CD4-positive, alpha-beta T cell treated with Interleukin-4 for 4 hours (primary cell): ENCODE results near the gene DNMT1.
A peak's percentile ranks its signal among the peaks of the same experiment; 100 is the strongest.
"Not testable (repeated sequence)": the region's sequence is repeated elsewhere in the genome, so short reads cannot be mapped to it uniquely, and the experiment has no call there.

ENCODE experiments used
- DNase-seq: peaks from one replicate; pipeline ENCODE4 v3.0.0-alpha.2; 2020

The DNMT1 gene

GRCh38 chr19:10194500-10195198 lies at the start of gene DNMT1:
Gene DNMT1, minus strand, starts transcription at chr19:10194953. Its CDS starts 54 bp downstream, at chr19:10194899.
- peak; percentile 98 for DNase-seq

DNA sequence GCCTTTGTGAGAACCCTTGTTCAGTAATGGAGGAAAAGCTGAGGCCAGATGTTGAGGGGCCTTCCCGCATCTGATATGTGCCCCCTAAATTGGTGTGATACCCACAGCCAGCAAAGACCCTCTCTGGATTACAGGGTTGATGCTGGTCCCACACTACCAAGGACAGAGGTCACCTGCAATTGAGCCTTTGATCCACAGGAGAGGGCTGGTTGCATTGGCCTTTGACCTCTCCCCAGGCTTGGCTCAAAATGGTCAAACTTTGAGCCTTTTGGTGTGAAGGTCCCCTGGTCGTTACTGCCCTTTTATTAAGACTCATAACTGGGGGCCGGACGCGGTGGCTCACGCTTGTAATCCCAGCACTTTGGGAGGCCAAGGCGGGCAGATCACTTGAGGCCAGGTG lies 48.9 kb upstream of the DNMT1 start:
- DNase-seq, result no peak

DNA sequence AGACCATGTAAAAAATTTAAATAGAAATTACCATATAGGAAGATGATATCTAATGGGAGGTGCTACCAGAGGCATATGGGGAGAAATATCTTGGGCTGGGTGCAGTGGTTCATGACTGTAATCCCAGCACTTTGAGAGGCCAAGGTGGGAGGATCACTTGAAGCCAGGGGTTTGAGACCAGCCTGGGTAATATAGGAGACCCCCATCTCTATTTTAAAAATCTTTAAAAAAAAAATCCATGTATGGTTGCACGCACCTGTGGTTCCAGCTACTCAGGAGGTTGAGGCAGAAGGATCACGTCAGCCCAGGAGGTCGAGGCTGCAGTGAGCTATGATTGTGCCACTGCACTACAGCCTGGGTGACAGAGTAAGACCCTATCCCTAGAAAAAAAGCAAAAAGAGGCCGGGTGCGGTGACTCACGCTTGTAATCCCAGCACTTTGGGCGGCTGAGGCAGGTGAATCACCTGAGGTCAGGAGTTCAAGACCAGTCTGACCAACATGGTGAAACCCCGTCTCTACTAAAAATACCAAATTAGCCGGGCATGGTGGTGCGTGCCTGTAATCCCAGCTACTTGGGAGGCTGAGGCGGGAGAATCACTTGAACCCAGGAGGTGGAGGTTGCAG lies 47.2 kb upstream of the DNMT1 start:
- not testable (repeated sequence) for DNase-seq

GRCh38 chr19:10238172-10238783 lies 43.5 kb upstream of the DNMT1 start:
- no peak for DNase-seq

DNA sequence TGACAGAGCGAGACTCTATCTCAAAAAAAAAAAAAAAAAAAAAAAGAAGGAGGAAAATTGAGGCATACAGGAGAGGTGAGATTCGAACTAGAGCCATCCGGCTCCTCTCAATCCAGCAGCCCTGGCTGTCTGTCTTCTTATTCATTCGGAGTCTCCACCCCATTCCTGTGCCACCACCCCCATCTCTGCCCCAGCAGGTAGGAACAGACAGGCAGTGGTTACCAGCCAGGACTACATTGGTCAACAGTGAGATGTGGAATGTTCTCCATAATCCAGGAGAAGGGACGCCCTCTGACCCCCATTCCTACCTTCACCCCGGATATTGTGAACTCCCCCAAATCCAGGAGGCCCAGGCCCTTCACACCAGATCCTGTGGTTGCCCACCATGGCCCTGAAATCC lies 42.9 kb upstream of the DNMT1 start:
- DNase-seq, result no peak

GRCh38 chr19:10235409-10235808 lies 40.7 kb upstream of the DNMT1 start:
- not testable (repeated sequence) for DNase-seq

GRCh38 chr19:10235003-10235402 lies 40.2 kb upstream of the DNMT1 start:
- no peak for DNase-seq

GRCh38 chr19:10233946-10234345 lies 39.2 kb upstream of the DNMT1 start:
- DNase-seq, result no peak

DNA sequence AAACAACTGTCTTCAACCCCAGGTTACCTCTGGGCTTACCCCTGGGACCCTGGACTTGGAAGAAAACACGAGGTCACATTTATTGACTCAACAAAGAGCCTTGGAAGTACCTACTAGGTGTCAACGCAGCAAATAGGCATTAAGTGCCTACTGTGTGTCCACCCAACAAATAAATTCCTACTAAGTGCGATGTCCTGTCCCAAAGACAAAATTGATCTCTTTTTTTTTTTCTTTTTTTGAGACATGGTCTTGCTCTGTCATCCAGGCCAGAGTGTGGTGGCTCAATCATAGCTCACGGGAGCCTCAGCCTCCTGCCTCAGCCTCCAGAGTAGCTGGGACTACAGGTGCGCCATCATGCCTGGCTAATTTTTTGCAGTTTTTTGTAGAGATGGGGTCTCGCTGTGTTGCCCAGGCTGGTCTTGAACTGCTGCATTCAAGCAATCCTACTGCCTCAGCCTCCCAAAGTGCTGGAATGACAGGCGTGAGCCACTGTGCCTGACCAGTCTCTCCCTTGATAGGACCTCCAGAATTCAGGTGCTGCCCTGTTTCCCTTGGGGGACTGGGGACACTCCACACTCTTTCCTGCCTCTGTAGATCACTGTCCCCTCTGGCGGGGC lies 37.0 kb upstream of the DNMT1 start:
- DNase-seq, result no peak

DNA sequence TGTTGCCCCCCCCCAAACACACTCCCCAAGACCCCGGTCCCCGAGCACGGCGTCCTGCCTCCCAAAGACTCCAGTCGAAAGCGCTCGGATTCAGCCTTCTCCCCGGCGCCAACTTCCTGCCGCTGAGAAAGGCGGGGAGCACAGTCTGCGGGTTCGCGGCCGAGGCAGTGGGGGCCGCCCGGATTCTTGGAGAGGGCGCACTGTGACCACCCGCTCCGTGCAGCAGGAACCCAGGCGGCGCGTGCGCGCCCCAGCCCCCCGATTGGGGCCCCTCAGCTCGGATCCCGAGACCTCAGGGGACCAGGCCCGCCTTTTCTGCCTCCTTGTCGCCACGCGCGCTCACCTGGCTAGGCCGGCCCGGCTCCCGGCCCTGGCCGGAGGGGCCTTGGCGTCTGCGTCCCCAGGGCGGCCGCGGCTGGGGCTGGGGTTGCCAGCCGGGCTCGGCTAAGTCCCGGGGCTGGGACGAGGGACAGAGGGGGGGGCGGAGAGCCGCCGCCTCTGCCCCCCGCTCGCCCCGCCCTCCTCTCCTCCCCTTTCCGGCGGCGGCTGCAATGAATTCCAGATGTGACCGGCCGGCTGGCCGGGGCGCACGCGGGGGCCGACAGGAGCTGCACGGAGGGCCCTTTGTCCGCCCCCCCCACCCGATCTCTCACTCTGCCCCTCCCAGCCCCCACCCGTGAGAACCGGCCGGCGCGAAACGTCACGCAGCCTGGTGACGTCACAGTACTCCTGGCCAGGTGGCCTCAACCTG lies 36.3 kb upstream of the DNMT1 start, which contains the start of gene S1PR2:
S1PR2 (minus strand) TSS at position 471 of the 751 bp plus-strand sequence. CDS start 6,426 bp downstream, outside the sequence.
- DNase-seq, result peak; percentile 57

DNA sequence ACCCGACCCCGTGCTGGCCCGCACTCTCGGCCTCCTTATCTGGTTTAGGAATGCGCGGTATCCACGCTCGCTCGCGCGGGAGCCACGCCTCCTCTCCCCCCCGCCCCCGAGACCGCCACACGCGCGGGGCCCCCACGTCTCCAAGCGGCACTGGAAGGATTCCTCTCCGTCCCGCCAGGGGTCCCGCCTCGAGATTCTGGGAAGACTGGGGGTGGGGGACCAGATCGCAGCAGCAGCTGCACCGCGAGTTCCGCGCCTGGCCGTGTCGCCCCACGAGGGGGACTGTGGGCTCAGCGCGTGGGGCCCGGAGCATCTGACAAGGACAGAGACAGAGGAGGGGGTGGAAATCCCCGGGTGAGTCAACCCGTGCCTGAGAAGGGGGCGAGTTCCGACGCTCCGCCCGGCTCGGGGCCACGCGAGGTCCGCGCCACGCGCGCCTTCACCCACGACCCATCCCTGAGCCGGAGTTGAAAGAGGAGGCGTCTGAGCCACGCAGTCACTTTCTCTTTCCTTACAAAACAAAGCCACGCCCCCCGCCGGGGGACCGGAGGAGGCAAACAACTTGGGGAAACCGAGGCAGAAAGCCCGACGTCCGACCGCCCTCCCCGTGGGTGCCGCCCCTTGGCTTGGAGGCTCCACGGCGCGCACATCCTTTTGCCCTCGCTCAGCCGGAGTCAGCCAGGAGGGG lies 35.6 kb upstream of the DNMT1 start:
- peak; percentile 82 for DNase-seq

DNA sequence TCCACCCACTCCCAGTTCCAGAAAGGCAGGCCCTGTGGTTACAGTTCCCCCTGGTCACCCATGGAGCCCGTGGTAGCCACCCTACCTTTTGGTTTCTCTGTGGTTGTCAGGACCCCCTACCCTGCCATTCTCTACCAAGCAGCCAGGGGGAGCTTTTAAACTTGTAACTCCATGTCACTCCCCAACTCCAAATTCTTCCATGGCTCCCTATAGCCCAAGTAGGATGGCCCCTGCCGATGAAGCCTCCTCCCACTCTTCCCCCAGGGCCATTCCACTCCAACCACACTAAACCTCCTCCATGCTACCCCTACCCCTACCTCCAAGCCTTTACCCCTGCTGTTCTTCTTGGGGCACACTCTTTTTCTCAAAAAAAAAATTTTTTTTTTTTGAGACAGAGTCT lies 34.2 kb upstream of the DNMT1 start:
- peak; percentile 50 for DNase-seq

- DNase-seq, result no peak
These were observed 33.6 kb upstream of the DNMT1 start for GRCh38 chr19:10228393-10228792.

- DNase-seq, result no peak
These were observed 32.5 kb upstream of the DNMT1 start for GRCh38 chr19:10227026-10227971.

- DNase-seq, result no peak
These were observed 31.7 kb upstream of the DNMT1 start for GRCh38 chr19:10226376-10227025.

DNA sequence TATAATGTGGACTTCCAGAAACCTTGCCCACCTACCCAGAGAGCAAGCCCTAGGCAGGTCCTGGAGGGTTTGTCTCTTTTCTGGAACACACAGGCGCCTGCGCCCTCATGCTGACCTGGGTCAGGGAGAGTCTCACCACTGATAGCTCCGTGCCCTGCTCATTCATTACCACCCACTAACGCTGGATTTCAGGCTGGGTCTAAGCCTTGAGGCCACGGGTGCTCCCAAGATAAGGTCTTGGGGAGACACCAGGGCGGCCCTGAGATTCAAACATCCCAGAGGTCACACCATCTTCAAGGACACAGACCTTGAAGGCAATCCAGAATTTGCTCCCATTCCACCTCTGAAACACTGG lies 31.2 kb upstream of the DNMT1 start:
- DNase-seq, result no peak

DNA sequence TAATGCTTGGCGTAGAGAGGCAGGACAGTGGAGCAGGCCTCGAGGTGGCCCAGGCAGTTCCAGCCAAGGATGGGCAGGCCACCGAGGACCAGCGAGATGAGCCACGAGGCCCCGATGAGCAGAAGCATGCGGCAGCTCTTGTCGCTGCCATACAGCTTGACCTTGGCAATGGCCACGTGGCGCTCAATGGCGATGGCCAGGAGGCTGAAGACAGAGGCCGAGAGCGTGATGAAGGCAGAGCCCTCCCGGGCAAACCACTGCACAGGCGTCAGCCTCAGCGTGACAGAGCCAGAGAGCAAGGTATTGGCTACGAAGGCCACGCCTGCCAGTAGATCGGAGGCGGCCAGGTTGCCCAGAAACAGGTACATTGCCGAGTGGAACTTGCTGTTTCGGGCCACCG lies 29.6 kb upstream of the DNMT1 start:
- DNase-seq, result no peak

- no peak for DNase-seq
These were observed 28.9 kb upstream of the DNMT1 start for GRCh38 chr19:10223488-10224213.

- DNase-seq, result no peak
These were observed 27.6 kb upstream of the DNMT1 start for GRCh38 chr19:10222201-10222890.
